Endothelial cell of umbilical vein (primary cell): Measurements from ENCODE around the gene FOXP1. TPM values are rescaled to one million over a fixed set of nuclear protein-coding genes. Genes with fewer than 3 reads are reported as not detected.

Source experiments
- BruUV-seq: library from RNA; stranded (reverse); fragments of 400-500 nt; replicated peaks from 2 replicates; lab custom pipeline; 2021; lab: Mats Ljungman, UMichigan
- CTCF ChIA-PET: fragments of 300-600, 350-600 bp; sonication (Branson Sonifier 250); formaldehyde crosslinking; loops from one replicate; lab custom pipeline; 2021; ENCODE audit warnings: antibody characterized with exemption, inconsistent platforms; lab: Charles Lee
- POLR2A ChIA-PET: fragments of 300-600, 350-600 bp; sonication (Branson Sonifier 250); formaldehyde crosslinking; loops from one replicate; lab custom pipeline; 2021; ENCODE audit warnings: antibody characterized with exemption, inconsistent platforms; lab: Charles Lee
- DNase-seq: peaks from one replicate; pipeline ENCODE4 v3.0.0-alpha.2; 2011; ENCODE audit warnings: low read depth, low spot score
- FAIRE-seq: peaks from 2 replicates; lab custom pipeline; 2011; peaks lifted over from hg19 to GRCh38; lab: Jason Lieb, UNC
- H2AFZ ChIP-seq: 2 replicates; pipeline ENCODE4 v1.6.0; 2012; ENCODE audit warnings: low read depth, low read length, control low read depth, inconsistent platforms
- H3K27ac ChIP-seq: 2 replicates; pipeline ENCODE4 v1.5.1; 2011; ENCODE audit warnings: low read depth, mild to moderate bottlenecking, control low read depth, low read length, moderate library complexity; ENCODE audit not compliant: insufficient read depth
- H3K27me3 ChIP-seq, 2 experiments: 2 replicates each; pipeline versions ENCODE4 v1.6.0 to v1.6.1; 2011; ENCODE audit warnings: low read length in 2 of 2, mixed read lengths in 1 of 2; ENCODE audit not compliant: control insufficient read depth in 2 of 2, insufficient read depth in 2 of 2
- H3K36me3 ChIP-seq, 2 experiments: 2 replicates in 1 of 2; 3 replicates in 1 of 2; pipeline ENCODE4 v1.5.1; 2011; ENCODE audit warnings: low read length in 2 of 2, mild to moderate bottlenecking in 1 of 2, moderate library complexity in 1 of 2; ENCODE audit not compliant: control insufficient read depth in 2 of 2, insufficient read depth in 2 of 2; ENCODE audit errors: extremely low read depth in 1 of 2
- H3K4me1 ChIP-seq: 3 replicates; pipeline ENCODE4 v1.5.1; 2011; ENCODE audit warnings: mild to moderate bottlenecking, low read length; ENCODE audit not compliant: control insufficient read depth, insufficient read depth; ENCODE audit errors: extremely low read depth
- H3K4me2 ChIP-seq: 2 replicates; pipeline ENCODE4 v1.6.1; 2011; ENCODE audit warnings: low read length, control low read depth, mixed read lengths; ENCODE audit not compliant: insufficient read depth
- H3K4me3 ChIP-seq, 3 experiments: fragments of 200-600 bp in 1 of 3; sonication (generic), shearing (Covaris generic) in 1 of 3; replicated peaks in 1 of 3; 2 replicates each; pipeline ENCODE4 v1.5.1; 2011 to 2016; ENCODE audit warnings: control low read depth in 3 of 3, low read length in 3 of 3, mild to moderate bottlenecking in 2 of 3, inconsistent platforms in 1 of 3, low read depth in 1 of 3, moderate library complexity in 1 of 3; ENCODE audit not compliant: insufficient read depth in 1 of 3
- H3K79me2 ChIP-seq: 2 replicates; pipeline ENCODE4 v1.6.0; 2012; ENCODE audit warnings: low read length, inconsistent platforms; ENCODE audit not compliant: control insufficient read depth, insufficient read depth
- H3K9ac ChIP-seq: replicated peaks from 2 replicates; pipeline ENCODE3; 2011; ENCODE audit warnings: low read length, control low read depth; ENCODE audit not compliant: insufficient read depth; ENCODE audit errors: extremely low read depth
- H3K9me1 ChIP-seq: replicated peaks from 3 replicates; pipeline ENCODE4 v1.6.0; 2011; ENCODE audit warnings: mild to moderate bottlenecking, low read length; ENCODE audit not compliant: control insufficient read depth, insufficient read depth; ENCODE audit errors: extremely low read depth
- H3K9me3 ChIP-seq: replicated peaks from 2 replicates; pipeline ENCODE4 v1.5.1; 2012; ENCODE audit warnings: low read length, inconsistent platforms; ENCODE audit not compliant: control insufficient read depth, insufficient read depth
- H4K20me1 ChIP-seq: replicated peaks from 2 replicates; pipeline ENCODE3; 2011; ENCODE audit warnings: mild to moderate bottlenecking, low read length; ENCODE audit not compliant: control insufficient read depth, insufficient read depth; ENCODE audit errors: extremely low read depth
- CTCF ChIP-seq, 2 donors: IDR thresholded peaks; 1 replicate in 1 of 2; 2 replicates in 1 of 2; pipeline ENCODE4 v1.5.1; 2011; ENCODE audit warnings: low read length in 2 of 2, mild to moderate bottlenecking in 2 of 2, moderate library complexity in 2 of 2, control low read depth in 1 of 2, inconsistent platforms in 1 of 2, low read depth in 1 of 2; ENCODE audit not compliant: insufficient read depth in 1 of 2; ENCODE audit errors: extremely low read depth in 1 of 2
- EZH2 ChIP-seq: IDR thresholded peaks from 2 replicates; pipeline ENCODE4 v1.6.1; 2012; ENCODE audit warnings: borderline replicate concordance, low read depth, mild to moderate bottlenecking, moderate library complexity, low read length, inconsistent platforms; ENCODE audit not compliant: severe bottlenecking
- FOS ChIP-seq: IDR thresholded peaks from 2 replicates; pipeline ENCODE4 v1.6.1; 2011; ENCODE audit warnings: mild to moderate bottlenecking, low read length, moderate library complexity, borderline replicate concordance; ENCODE audit not compliant: insufficient read depth
- GATA2 ChIP-seq: IDR thresholded peaks from 2 replicates; pipeline ENCODE4 v1.7.0; 2011; ENCODE audit warnings: low read depth, mild to moderate bottlenecking, moderate library complexity, mixed read lengths, low read length; ENCODE audit not compliant: insufficient read length, insufficient read depth
- JUN ChIP-seq: IDR thresholded peaks from 2 replicates; pipeline ENCODE4 v1.6.1; 2011; ENCODE audit warnings: borderline replicate concordance, low read depth; ENCODE audit not compliant: insufficient read length, insufficient read depth
- MAX ChIP-seq: IDR thresholded peaks from 2 replicates; pipeline ENCODE4 v1.6.1; 2011; ENCODE audit not compliant: insufficient read depth, insufficient read length
- MYC ChIP-seq: IDR thresholded peaks from one replicate; pipeline ENCODE4 v1.6.1; 2011; ENCODE audit warnings: mild to moderate bottlenecking, low read depth, low read length
- POLR2A ChIP-seq: IDR thresholded peaks from 2 replicates; pipeline ENCODE4 v1.6.1; 2012; ENCODE audit warnings: low read depth, mild to moderate bottlenecking, control low read depth, low read length
- POLR2AphosphoS5 ChIP-seq: IDR thresholded peaks from 2 replicates; pipeline ENCODE4 v1.6.1; 2012; ENCODE audit warnings: low read depth, mild to moderate bottlenecking, control low read depth, low read length, moderate library complexity; ENCODE audit not compliant: insufficient read depth
- dilution Hi-C: fragments of 300-500 bp; cut with MboI; formaldehyde crosslinking; loops from one replicate; pipeline ENCODE4 v1.15.0; 2019; ENCODE audit warnings: low sequenced_read_pairs; ENCODE audit not compliant: extremely low pct_ligation_motif_present
- intact Hi-C: fragments of 100-400 bp; cut with micrococcal nuclease; formaldehyde crosslinking; loops from one replicate; pipeline ENCODE4 v1.10.0; 2022
- polyA plus RNA-seq, 4 experiments: library from polyadenylated mRNA; depleted of rRNA in 3 of 4; stranded (reverse) in 3 of 4; unstranded in 1 of 4; fragments of >200 nt; gene quantifications; 2 replicates each; pipeline versions ENCODE4 v1.2.1 to v1.2.3, GENCODE V29; 2011 to 2012; ENCODE audit warnings: missing spikeins in 1 of 4
- total RNA-seq: library from RNA; stranded (reverse); gene quantifications from 2 replicates; pipeline ENCODE4 v1.2.3, GENCODE V29; 2021

Gene FOXP1
- total and polyA plus RNA-seq, 2 donors (not counting 3 experiments of a cell fraction or from before 2014, with no cell fraction given): 41.0 to 107 TPM

- CTCF ChIA-PET: interaction anchor here (1.1 to 1.7 kb wide), 2 partner anchors 10 to 46 kb away, joined by 3 read pairs; no protein-coding TSS in a partner anchor
- no TSS peak for BruUV-seq
- no peaks in the 10 kb centered on the region for H3K79me2 ChIP-seq
- no peak overlapping the region for H3K4me2 ChIP-seq
- no peak for DNase-seq
- dilution Hi-C loops: no loop called here
- H4K20me1 ChIP-seq: no peaks in the 10 kb centered on the region
- H3K27me3 ChIP-seq: no peaks in the 10 kb centered on the region
- no peak overlapping the region for H3K9ac ChIP-seq
- no peaks in the 10 kb centered on the region for H3K4me1 ChIP-seq
- intact Hi-C loops: no loop called here
- H3K9me1 ChIP-seq: no peaks in the 10 kb centered on the region
- H2AFZ ChIP-seq: no peak overlapping the region
- H3K36me3 ChIP-seq: no peaks in the 10 kb centered on the region
- H3K27ac ChIP-seq: no peak overlapping the region
- no peak overlapping the region for H3K4me3 ChIP-seq
- TF ChIP-seq JUN: no peak
- TF ChIP-seq POLR2A: no peak
- TF ChIP-seq MAX: no peak
- TF ChIP-seq GATA2: no peak
- TF ChIP-seq FOS: no peak
- no peak for TF ChIP-seq CTCF (IDR thresholded peaks at IDR 0.05; ENCODE audit: extremely low read depth in 1 of 2, insufficient read depth in 1 of 2, low read depth in 1 of 2, low read length in 2 of 2)
- no peak for TF ChIP-seq MYC
- TF ChIP-seq POLR2AphosphoS5: no peak
- no peak for TF ChIP-seq EZH2
- peak; percentile 33 for FAIRE-seq
- POLR2A ChIA-PET: no interaction called here
- no peaks in the 10 kb centered on the region for H3K9me3 ChIP-seq
Observed at GRCh38 chr3:71350998-71351397, 232.5 kb downstream of the FOXP1 start.
